ENCODE results near the gene APOL2.
"Not testable (repeated sequence)": the region's sequence is repeated elsewhere in the genome, so short reads cannot be mapped to it uniquely, and the experiment has no call there.

APOL2 gene

GRCh38 chr22:36221799-36222751 lies 17.3 kb downstream of the APOL2 start:
- DNase-seq (ENCODE audit: low spot score) = peak; percentile 37

- peak; percentile 42 for DNase-seq (ENCODE audit: low spot score)
Observed at GRCh38 chr22:36220451-36220921, 18.8 kb downstream of the APOL2 start.

- DNase-seq (ENCODE audit: low spot score) = no peak
Observed at GRCh38 chr22:36218648-36219193, 20.6 kb downstream of the APOL2 start.

GRCh38 chr22:36215981-36216380 lies 23.3 kb downstream of the APOL2 start:
- no peak for DNase-seq (ENCODE audit: low spot score)

- DNase-seq (ENCODE audit: low spot score) = no peak
Observed at GRCh38 chr22:36213586-36213985, 25.7 kb downstream of the APOL2 start.

GRCh38 chr22:36212901-36213300 lies 26.4 kb downstream of the APOL2 start:
- DNase-seq (ENCODE audit: low spot score) = no peak

GRCh38 chr22:36211237-36211861 lies 28.0 kb downstream of the APOL2 start:
- peak; percentile 62 for DNase-seq (ENCODE audit: low spot score)

- DNase-seq (ENCODE audit: low spot score) = no peak
Observed at GRCh38 chr22:36210224-36210623, 29.1 kb downstream of the APOL2 start.

- DNase-seq (ENCODE audit: low spot score) = not testable (repeated sequence)
Observed at GRCh38 chr22:36209488-36209908, 29.8 kb downstream of the APOL2 start.

GRCh38 chr22:36208914-36209313 lies 30.4 kb downstream of the APOL2 start:
- DNase-seq (ENCODE audit: low spot score) = no peak

- DNase-seq (ENCODE audit: low spot score) = no peak
Observed at GRCh38 chr22:36208162-36208765, 31.1 kb downstream of the APOL2 start.

- no peak for DNase-seq (ENCODE audit: low spot score)
Observed at GRCh38 chr22:36206255-36206654, 33.1 kb downstream of the APOL2 start.

GRCh38 chr22:36205573-36205972 lies 33.8 kb downstream of the APOL2 start:
- not testable (repeated sequence) for DNase-seq (ENCODE audit: low spot score)

- DNase-seq (ENCODE audit: low spot score) = no peak
Observed at GRCh38 chr22:36204632-36205015, 34.7 kb downstream of the APOL2 start.

- no peak for DNase-seq (ENCODE audit: low spot score)
Observed at GRCh38 chr22:36204001-36204631, 35.2 kb downstream of the APOL2 start.

GRCh38 chr22:36203441-36203840 lies 35.9 kb downstream of the APOL2 start:
- not testable (repeated sequence) for DNase-seq (ENCODE audit: low spot score)

GRCh38 chr22:36202906-36203305 lies 36.4 kb downstream of the APOL2 start:
- DNase-seq (ENCODE audit: low spot score) = not testable (repeated sequence)

- no peak for DNase-seq (ENCODE audit: low spot score)
Observed at GRCh38 chr22:36201630-36202319, 37.6 kb downstream of the APOL2 start, which contains the start of gene APOL4. Gene APOL4 (minus strand): TSS chr22:36201809. CDS start chr22:36201734, 75 bp downstream.

GRCh38 chr22:36201025-36201424 lies 38.3 kb downstream of the APOL2 start:
- not testable (repeated sequence) for DNase-seq (ENCODE audit: low spot score)

GRCh38 chr22:36199001-36199551 lies 40.3 kb downstream of the APOL2 start:
- no peak for DNase-seq (ENCODE audit: low spot score)

GRCh38 chr22:36198536-36198935 lies 40.8 kb downstream of the APOL2 start:
- DNase-seq (ENCODE audit: low spot score) = no peak
